HUES64 (cell line): ENCODE results near the gene MYL6B.

Source experiments
- H3K27ac ChIP-seq: 2 replicates; pipeline ENCODE4 v1.7.0; 2013; ENCODE audit warnings: low read depth, low read length, inconsistent platforms
- H3K27me3 ChIP-seq: 2 replicates; pipeline ENCODE4 v1.6.1; 2013; ENCODE audit warnings: mild to moderate bottlenecking, low read length; ENCODE audit not compliant: insufficient read depth
- H3K36me3 ChIP-seq: 2 replicates; pipeline ENCODE4 v1.6.1; 2013; ENCODE audit warnings: mild to moderate bottlenecking, low read length; ENCODE audit not compliant: insufficient read depth
- H3K4me1 ChIP-seq: 2 replicates; pipeline ENCODE4 v1.6.1; 2013; ENCODE audit warnings: mild to moderate bottlenecking, low read length, moderate library complexity; ENCODE audit not compliant: insufficient read depth
- H3K4me3 ChIP-seq: 2 replicates; pipeline ENCODE4 v1.5.1; 2013; ENCODE audit warnings: mild to moderate bottlenecking, low read length, moderate library complexity
- H3K9ac ChIP-seq: 2 replicates; pipeline ENCODE4 v1.6.1; 2013; ENCODE audit warnings: mild to moderate bottlenecking, low read depth, low read length
- H3K9me3 ChIP-seq: 2 replicates; pipeline ENCODE4 v1.6.1; 2013; ENCODE audit warnings: low read depth, low read length; ENCODE audit not compliant: insufficient read depth
- WGBS: fragments of 150-250, 120-280 bp; methylation state at CpG from one replicate; pipeline ENCODE4 v1.1.7; 2013; ENCODE audit warnings: missing lambda C conversion rate; 5-methylcytosine and 5-hydroxymethylcytosine counted together

Gene MYL6B

DNA sequence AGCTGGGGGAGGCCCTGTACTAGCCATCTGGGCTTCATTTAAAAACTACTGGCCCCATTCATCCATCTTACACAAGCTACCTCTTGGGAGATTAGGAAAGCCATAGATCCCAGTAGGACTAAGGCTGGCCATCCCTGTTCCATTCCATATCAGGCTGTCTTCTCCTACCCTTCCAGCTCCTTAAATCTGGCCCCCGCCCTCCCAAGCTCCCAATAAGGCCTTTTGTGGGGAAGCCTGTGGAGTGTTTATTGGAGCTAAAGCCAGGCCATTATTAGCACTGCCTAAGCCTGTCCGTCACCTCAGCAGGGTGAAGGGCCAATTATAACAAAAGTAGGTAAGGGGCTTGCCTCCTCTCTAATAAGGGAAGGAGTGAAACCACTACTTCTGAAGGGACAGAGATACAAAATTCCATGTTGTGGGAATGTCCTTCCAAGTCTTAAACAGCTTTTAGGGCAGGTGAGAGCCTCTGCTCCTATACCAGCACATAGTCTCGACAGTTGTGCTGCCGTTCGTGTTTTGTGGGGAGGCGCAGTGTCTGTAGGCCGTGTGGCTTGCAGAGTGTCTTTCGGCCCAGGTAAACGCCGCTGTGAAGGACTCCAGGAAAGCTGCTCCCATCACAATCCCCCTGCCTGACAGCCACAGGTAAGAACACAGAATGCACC is 9.4 kb downstream of the MYL6B start:
- Histone ChIP-seq H3K36me3 (peaks cover 75% of the 10 kb centered on the region), H3K9me3 (no peaks in the 10 kb centered on the region), H3K4me1 (peaks cover 38% of the 10 kb centered on the region), H3K9ac (no peak overlapping the region), H3K27me3 (no peaks in the 10 kb centered on the region), H3K27ac (peak overlapping the region; percentile 38; the same call in 1 of the 2 replicates), H3K4me3 (no peak overlapping the region)
- WGBS: 92% methylated on average over 10 of the region's 10 CpGs

DNA sequence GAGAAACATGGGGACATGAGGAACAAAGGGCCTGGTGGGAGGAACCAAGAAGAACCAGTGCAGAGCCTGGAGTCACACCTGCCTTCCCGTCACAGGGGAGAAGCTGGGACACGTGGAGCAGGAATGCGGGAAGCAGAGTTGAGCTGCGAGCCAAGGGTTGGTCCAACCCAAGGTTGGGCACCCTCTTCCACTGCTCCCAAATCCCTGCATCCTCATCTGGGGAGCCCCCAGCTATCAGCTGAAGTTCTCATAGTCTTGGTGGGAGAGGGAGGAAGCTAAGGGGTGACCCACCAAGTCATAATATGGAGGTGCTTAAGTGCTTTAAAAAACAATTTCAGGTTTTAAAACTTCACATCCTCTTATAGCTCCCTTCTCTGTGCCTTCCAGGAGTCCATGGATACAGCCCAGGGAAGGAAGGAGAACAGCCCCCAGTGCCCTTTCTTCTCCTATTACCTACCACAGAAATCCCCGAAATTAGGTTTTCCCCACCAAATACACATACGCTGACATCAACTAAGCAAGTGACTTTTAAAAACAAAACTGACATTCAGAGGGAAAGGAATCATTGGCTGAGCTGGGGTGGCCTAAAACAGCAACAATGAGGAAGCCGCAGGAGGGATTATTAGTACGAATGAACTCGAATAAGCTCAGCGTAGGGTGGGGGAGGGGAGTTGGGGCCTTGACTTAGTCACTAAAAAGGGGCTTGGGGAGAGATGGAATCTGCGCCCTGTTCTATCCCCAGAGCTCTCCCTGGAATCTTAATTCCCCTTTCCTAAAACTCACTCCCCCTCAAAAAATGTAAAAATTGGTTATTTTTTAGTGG is 10.3 kb downstream of the MYL6B start:
- Histone ChIP-seq H3K9me3 (no peaks in the 10 kb centered on the region), H3K4me1 (peaks cover 38% of the 10 kb centered on the region), H3K4me3 (no peak overlapping the region), H3K27ac (peak overlapping the region; percentile 74; the same call in 1 of the 2 replicates), H3K9ac (no peak overlapping the region; the same call in 1 of the 2 replicates), H3K36me3 (peaks cover 84% of the 10 kb centered on the region), H3K27me3 (no peaks in the 10 kb centered on the region)
- 77% methylated on average over 10 of the region's 11 CpGs for WGBS

DNA sequence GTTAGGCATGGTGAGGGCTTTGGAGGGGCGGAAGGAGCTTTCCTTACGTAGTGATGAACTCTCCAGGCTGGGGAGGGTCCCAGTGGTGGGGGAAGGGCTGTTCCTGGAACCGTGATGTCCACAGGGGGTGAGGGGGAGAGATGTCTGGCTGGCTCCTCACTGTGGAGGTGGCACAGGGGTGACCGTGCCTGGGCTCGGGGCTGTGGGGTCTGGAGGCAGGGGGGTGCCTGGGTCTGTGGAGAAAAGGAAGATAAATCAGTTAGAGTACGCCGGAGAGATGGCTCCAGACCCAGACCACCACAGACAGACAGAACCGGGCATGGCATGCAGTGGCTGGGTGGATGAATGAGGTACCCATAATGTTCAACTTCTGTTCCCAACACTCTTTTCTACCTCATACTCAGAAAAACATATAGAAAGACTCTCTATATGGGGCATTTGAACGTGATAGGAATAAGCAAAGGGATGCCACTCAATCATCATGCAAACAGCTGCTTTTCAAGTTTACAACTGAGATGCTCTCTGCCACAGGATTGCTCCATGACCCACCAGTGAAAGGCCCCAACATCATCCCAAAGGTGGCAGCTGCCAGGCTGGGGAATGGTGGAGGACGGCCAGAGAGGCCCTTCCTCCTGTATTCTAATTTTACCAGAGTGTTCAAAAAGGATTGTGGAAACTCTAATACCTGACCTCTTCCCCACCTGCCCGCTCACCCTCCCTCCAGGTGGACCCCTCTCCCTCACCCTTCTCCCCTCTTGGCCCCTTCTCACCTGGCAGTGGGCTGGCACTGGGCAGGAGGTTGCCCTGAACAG is 11.4 kb downstream of the MYL6B start:
- Histone ChIP-seq H3K4me3 (no peak overlapping the region), H3K36me3 (peaks cover 93% of the 10 kb centered on the region), H3K27me3 (no peaks in the 10 kb centered on the region), H3K27ac (peak overlapping the region; percentile 15; the same call in 1 of the 2 replicates), H3K9me3 (no peaks in the 10 kb centered on the region), H3K4me1 (peaks cover 38% of the 10 kb centered on the region), H3K9ac (no peak overlapping the region)
- 75% methylated on average over 8 of the region's 11 CpGs for WGBS

DNA sequence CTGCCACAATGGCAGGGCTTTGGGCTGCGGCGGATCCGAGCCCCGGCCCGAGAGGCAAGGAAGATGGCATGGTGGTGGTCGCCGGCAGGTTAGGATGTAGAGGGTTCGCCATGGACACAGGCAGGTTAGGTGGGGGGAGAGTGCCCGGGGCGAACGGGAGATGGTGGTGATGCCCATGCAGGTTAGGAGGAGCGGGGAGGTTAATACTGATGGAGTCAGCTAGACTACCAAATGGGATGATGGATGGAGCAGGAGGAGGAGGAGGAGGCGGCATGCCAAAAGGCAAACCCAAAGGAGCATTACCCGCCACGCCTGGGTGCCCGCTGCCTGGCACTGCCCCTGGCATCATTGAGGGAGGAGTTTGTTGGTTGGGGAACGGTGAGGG is 11.9 kb downstream of the MYL6B start:
- Histone ChIP-seq H3K4me3 (no peak overlapping the region), H3K9me3 (no peaks in the 10 kb centered on the region), H3K27me3 (no peaks in the 10 kb centered on the region), H3K9ac (no peak overlapping the region), H3K36me3 (peaks cover 98% of the 10 kb centered on the region), H3K27ac (no peak overlapping the region), H3K4me1 (peaks cover 38% of the 10 kb centered on the region)
- WGBS: 95% methylated on average over 17 of the region's 17 CpGs

DNA sequence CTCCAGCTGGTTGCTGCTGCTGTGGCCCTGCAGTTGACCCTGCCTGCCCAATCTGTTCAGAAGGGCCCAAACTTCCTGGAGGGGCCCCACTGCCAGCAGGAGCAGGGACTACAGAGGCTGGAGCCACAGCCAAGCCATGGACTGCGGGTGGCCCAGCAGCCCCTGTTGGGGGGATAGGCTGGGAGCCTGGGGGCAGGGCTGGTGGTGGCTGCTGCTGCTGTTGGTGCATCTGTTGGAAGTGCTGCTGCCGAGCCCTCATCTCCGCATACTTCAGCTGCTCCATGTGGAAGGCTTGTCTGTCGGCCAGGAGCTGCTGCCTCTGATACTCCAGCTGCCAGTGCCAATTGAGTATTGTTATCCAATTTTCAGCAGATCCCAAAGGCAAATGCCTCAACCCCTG is 13.0 kb downstream of the MYL6B start:
- peaks cover 98% of the 10 kb centered on the region for H3K36me3 ChIP-seq
- H3K4me3 ChIP-seq: no peak overlapping the region
- no peaks in the 10 kb centered on the region for H3K9me3 ChIP-seq
- no peak overlapping the region for H3K9ac ChIP-seq
- WGBS: 90% methylated on average over 4 of the region's 4 CpGs
- H3K27me3 ChIP-seq: no peaks in the 10 kb centered on the region
- peaks cover 28% of the 10 kb centered on the region for H3K4me1 ChIP-seq
- H3K27ac ChIP-seq: peak overlapping the region; percentile 34; the same call in 1 of the 2 replicates

DNA sequence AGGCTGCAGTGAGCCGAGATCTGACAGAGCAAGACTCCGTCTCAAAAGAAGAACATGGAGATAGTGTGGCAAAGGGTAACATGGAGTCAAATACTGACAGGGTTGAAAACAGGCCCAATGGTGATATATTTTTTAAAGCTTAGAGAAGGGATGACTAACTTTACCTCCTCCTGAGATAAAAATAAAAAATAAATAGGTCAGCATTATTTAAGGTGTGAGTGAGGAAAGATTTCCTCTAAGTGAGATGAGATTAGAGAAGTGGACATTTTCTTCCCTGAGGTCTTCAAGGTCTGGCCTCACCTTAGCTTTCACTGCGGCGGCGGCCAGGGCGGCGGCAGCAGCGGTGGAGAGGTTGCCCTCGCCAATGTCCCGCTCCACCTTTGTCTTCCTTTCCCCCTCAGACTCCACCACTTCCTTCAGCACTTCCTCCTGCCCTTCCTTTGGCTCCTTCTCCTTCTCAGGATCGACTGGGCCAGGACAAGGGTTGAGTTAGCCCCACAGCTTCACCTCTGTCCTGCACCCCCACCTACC is 16.9 kb downstream of the MYL6B start:
- Histone ChIP-seq H3K27me3 (no peaks in the 10 kb centered on the region), H3K9ac (no peak overlapping the region), H3K9me3 (no peaks in the 10 kb centered on the region), H3K27ac (no peak overlapping the region), H3K4me3 (no peak overlapping the region), H3K4me1 (no peaks in the 10 kb centered on the region), H3K36me3 (peaks cover 98% of the 10 kb centered on the region)
- 97% methylated on average over 11 of the region's 11 CpGs for WGBS

DNA sequence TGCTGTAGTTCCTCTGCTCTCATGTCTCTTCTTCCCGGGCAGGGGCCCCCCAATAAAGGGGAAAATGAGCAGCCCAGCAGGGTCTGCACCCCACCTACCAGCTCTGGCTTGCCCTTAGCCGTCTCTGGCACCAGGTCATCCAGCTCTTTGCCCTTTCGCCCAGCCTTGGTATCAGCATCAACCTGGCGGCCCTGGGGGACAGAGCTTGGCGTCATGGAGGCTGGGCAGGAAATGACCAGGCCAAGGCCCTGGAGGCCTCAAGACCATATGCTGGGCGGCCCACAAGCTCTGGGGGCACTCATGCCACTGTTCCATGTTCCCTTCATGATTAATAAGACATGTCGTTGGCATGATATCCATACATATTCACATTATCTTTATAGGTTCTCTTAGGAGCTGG is 20.5 kb downstream of the MYL6B start:
- Histone ChIP-seq H3K4me3 (no peak overlapping the region), H3K27me3 (no peaks in the 10 kb centered on the region), H3K27ac (no peak overlapping the region), H3K4me1 (no peaks in the 10 kb centered on the region), H3K9ac (no peak overlapping the region), H3K9me3 (no peaks in the 10 kb centered on the region), H3K36me3 (peaks cover 93% of the 10 kb centered on the region)
- 96% methylated on average over 7 of the region's 7 CpGs for WGBS

DNA sequence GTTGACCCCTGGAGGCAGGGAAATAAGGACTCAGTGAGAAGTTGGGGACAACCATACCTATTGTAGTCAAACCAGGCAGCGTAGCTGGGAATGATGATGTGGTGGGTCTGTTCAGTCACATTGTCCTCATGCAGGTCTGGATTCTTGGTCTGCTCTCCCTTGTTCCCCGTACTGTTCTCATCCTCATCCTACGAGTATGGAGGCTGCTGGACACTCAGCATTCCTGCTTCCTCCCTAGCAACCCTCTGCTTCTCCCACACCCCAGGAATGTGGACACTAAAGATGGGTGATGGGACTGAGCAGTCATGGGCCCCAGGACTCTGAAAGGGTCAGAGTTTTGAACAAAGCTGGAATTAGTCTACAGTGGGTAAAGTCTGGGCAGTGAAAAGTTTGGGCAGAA is 26.0 kb downstream of the MYL6B start:
- no peaks in the 10 kb centered on the region for H3K4me1 ChIP-seq
- peaks cover 88% of the 10 kb centered on the region for H3K36me3 ChIP-seq
- H3K9ac ChIP-seq: no peak overlapping the region
- no peak overlapping the region for H3K27ac ChIP-seq
- no peaks in the 10 kb centered on the region for H3K27me3 ChIP-seq
- no peaks in the 10 kb centered on the region for H3K9me3 ChIP-seq
- WGBS: 100% methylated on average over 3 of the region's 3 CpGs
- H3K4me3 ChIP-seq: no peak overlapping the region

DNA sequence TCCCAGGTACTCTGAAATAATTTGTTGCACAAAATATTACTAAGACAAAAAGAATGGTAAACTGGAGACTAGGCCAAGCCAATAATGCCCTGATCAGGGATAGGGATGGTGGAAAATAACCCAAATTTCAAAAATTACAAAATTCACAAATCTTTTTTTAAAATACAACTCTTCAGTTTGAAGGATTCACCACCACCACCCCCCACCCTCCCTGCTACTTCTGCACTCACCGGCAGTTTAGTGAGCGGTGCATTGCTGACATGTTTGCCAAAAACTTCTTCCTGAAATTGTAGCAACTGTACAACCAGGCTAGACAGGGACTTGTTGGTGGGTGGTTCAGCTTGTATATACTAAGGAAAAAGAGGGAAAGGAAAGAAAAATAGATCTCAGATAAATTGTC is 34.6 kb downstream of the MYL6B start:
- Histone ChIP-seq H3K27me3 (no peaks in the 10 kb centered on the region), H3K27ac (no peak overlapping the region), H3K4me1 (peaks cover 11% of the 10 kb centered on the region), H3K36me3 (peaks cover 52% of the 10 kb centered on the region), H3K9me3 (no peaks in the 10 kb centered on the region), H3K4me3 (peak overlapping the region; percentile 96; the same call in 1 of the 2 replicates), H3K9ac (no peak overlapping the region)
- 97% methylated on average over 2 of the region's 2 CpGs for WGBS

DNA sequence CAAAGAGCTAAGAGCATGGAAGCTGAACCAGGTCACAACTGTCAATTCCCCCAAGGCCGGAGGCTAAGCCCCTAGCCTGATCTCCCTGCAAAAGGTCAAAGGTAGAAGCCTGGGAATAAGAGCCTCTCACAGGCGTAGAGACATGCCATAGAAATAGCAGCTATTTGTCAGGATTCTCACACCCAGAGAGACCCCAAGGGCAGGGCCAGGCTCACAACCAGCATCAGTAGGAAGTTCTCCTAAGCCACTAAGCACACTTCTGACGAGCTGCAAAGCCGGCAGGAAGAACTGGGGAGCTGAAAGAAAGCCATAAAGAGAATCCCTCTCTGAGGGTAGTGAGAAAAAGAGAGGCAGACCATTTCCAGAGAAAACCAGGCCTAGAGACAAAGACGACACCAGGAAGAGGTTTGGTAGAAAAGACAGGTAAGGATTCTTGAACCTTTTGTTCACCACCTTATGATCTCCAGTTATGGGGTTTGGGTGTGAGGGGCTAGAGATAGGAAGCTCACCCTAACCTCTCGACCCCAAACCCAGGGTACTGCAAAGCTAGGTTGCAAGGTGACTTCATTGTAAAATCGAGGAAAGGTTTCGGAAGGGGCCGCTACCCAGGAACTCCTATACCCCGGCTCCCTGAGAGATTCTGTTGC is 35.9 kb downstream of the MYL6B start:
- Histone ChIP-seq H3K9me3 (no peaks in the 10 kb centered on the region), H3K4me3 (peak overlapping the region; percentile 96), H3K9ac (peak overlapping the region; percentile 82), H3K27me3 (no peaks in the 10 kb centered on the region), H3K4me1 (peaks cover 11% of the 10 kb centered on the region), H3K36me3 (peaks cover 40% of the 10 kb centered on the region), H3K27ac (peak overlapping the region; percentile 96)
- WGBS: 14% methylated on average over 10 of the region's 10 CpGs
